GM19395 (cell line): Measurements from ENCODE around the gene OR6C65.

Source experiments
- ATAC-seq: cut with Tn5 transposase; IDR thresholded peaks from one replicate; pipeline ENCODE4 v1.9.1; 2021; ENCODE audit warnings: mild to moderate bottlenecking, moderate library complexity; ENCODE audit not compliant: unreplicated experiment

Gene OR6C65

GRCh38 chr12:55445357-55445756, 45.0 kb downstream of the OR6C65 start:
- no peak for ATAC-seq

- no peak for ATAC-seq
Measured at GRCh38 chr12:55446326-55446725, 46.0 kb downstream of the OR6C65 start.

GRCh38 chr12:55448825-55449224, 48.5 kb downstream of the OR6C65 start:
- ATAC-seq, result no peak
